ENCODE results near the gene GOLGA6C.

The GOLGA6C gene

GRCh38 chr15:75229191-75230015 is 28.7 kb upstream of the GOLGA6C start:
- TF ChIP-seq CTCF (IDR thresholded peaks at IDR 0.05; ENCODE audit: insufficient read depth, low read depth, low read length, missing control alignments) = no peak
- DNase-seq (ENCODE audit: low read depth) = no peak
- H3K4me3 ChIP-seq (ENCODE audit: low read depth, low read length) = no peak overlapping the region

- no peak for TF ChIP-seq CTCF (IDR thresholded peaks at IDR 0.05; ENCODE audit: insufficient read depth, low read depth, low read length, missing control alignments)
- no peak overlapping the region for H3K4me3 ChIP-seq (ENCODE audit: low read depth, low read length)
- no peak for DNase-seq (ENCODE audit: low read depth)
Observed at GRCh38 chr15:75230016-75230343, 28.2 kb upstream of the GOLGA6C start.

GRCh38 chr15:75230551-75231371 is 27.4 kb upstream of the GOLGA6C start:
- H3K4me3 ChIP-seq (ENCODE audit: low read depth, low read length) = no peak overlapping the region
- no peak for TF ChIP-seq CTCF (IDR thresholded peaks at IDR 0.05; ENCODE audit: insufficient read depth, low read depth, low read length, missing control alignments)
- DNase-seq (ENCODE audit: low read depth) = no peak

GRCh38 chr15:75231836-75232235 is 26.3 kb upstream of the GOLGA6C start:
- no peak for DNase-seq (ENCODE audit: low read depth)
- TF ChIP-seq CTCF (IDR thresholded peaks at IDR 0.05; ENCODE audit: insufficient read depth, low read depth, low read length, missing control alignments) = no peak

GRCh38 chr15:75232252-75232813 is 25.8 kb upstream of the GOLGA6C start:
- DNase-seq (ENCODE audit: low read depth) = no peak
- H3K4me3 ChIP-seq (ENCODE audit: low read depth, low read length) = no peak overlapping the region
- no peak for TF ChIP-seq CTCF (IDR thresholded peaks at IDR 0.05; ENCODE audit: insufficient read depth, low read depth, low read length, missing control alignments)

More at GRCh38 chr15:75231836-75232235, 26.3 kb upstream of the GOLGA6C start:
- H3K4me3 ChIP-seq (ENCODE audit: low read depth, low read length) = no peak overlapping the region

GRCh38 chr15:75232826-75233503 is 25.2 kb upstream of the GOLGA6C start:
- no peak for DNase-seq (ENCODE audit: low read depth)
- TF ChIP-seq CTCF (IDR thresholded peaks at IDR 0.05; ENCODE audit: insufficient read depth, low read depth, low read length, missing control alignments) = no peak
- H3K4me3 ChIP-seq (ENCODE audit: low read depth, low read length) = no peak overlapping the region
